EH (cell line): ENCODE data around the gene TRAF2.

Source experiments
- DNase-seq: peaks from one replicate; pipeline ENCODE4 v3.0.0-alpha.2; 2015; ENCODE audit warnings: low read depth

TRAF2 gene

GRCh38 chr9:136937186-136938001 is 51.1 kb downstream of the TRAF2 start:
- DNase-seq = no peak

- no peak for DNase-seq
Observed at GRCh38 chr9:136939431-136939995, 53.2 kb downstream of the TRAF2 start.

GRCh38 chr9:136939996-136940525 is 53.7 kb downstream of the TRAF2 start:
- DNase-seq = no peak

GRCh38 chr9:136940526-136941230 is 54.4 kb downstream of the TRAF2 start:
- DNase-seq = no peak

DNA sequence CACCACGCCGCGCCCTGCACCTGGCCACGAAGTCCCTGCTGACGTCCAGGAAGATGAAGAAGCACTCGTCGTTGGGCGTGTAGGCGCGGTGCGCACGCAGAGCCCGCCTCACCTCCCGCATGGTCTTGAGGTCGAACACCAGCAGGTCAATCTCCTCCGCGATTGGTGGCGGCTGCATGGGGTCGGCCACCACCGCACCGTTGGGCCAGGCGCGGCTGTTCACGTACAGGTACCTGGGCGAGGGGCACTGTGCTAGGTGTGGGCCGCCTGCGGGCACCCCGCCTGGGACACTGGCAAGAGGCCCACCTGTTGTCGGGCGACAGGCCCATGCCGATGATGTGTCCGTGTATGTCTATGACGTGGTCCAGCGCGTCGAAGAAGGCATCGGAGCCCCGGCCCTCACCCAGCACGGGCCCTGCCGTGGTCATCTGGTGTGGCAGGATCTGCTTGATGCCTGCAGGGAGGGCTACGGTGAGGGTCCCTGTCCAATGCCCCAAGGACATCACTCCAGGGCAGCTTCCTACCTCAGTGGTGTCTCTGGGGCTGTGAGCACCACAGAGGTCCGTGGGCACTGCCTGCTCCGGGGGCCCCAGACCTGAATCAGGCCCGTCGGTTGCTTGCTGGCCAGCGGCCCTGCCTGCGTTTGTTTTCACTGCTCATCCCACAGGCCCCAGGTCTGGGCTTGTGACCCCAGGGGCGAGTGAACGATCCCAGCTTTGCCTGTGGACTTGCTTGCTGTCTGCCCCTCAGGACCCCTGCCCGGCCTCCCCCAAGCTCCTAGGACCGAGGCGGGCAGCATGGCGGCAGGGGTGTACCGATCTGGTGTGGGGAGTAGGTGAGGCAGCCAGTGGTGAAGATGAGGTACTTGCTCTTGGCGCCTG is 55.2 kb downstream of the TRAF2 start:
- no peak for DNase-seq

- no peak for DNase-seq
Observed at GRCh38 chr9:136942112-136942880, 56.0 kb downstream of the TRAF2 start.

DNA sequence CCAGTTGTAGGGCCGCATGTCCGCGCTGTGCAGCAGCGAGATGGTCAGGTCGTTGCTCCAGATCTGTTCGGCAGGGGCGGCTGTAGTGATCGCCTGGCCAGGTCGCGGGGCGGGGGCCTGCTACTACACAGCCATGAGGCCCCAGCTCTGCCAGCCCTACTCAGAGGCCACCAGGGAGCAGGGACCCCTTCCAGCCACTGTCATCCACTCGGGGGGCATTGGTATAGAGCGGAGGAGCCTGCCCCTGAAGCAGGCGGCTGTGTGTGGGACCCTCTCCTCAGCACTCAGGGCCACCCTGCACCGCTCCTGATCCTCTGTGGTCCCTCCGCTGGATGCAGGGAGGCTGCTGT is 56.5 kb downstream of the TRAF2 start:
- DNase-seq = no peak

GRCh38 chr9:136943291-136944211 is 57.2 kb downstream of the TRAF2 start:
- DNase-seq = no peak

- DNase-seq = peak; percentile 69
Observed at GRCh38 chr9:136944212-136944518, 57.8 kb downstream of the TRAF2 start.

- DNase-seq = peak; percentile 92
Observed at GRCh38 chr9:136944519-136945332, 58.4 kb downstream of the TRAF2 start, which contains the start of the genes C8G and FBXW5. C8G (plus strand) TSS chr9:136945243; CDS start chr9:136945321, 78 bp downstream. FBXW5 (minus strand) TSS chr9:136944738; CDS start chr9:136944083, 655 bp downstream.

- DNase-seq = no peak
Observed at GRCh38 chr9:136945333-136946227, 59.3 kb downstream of the TRAF2 start.

GRCh38 chr9:136946228-136947027 is 60.1 kb downstream of the TRAF2 start:
- DNase-seq = no peak

- DNase-seq = no peak
Observed at GRCh38 chr9:136947028-136947891, 60.9 kb downstream of the TRAF2 start.

- peak; percentile 51 for DNase-seq
Observed at GRCh38 chr9:136947955-136948510, 61.7 kb downstream of the TRAF2 start.

- DNase-seq = no peak
Observed at GRCh38 chr9:136949239-136949816, 63.0 kb downstream of the TRAF2 start.
